Progenitor cell of endocrine pancreas (in vitro differentiated cells): ENCODE measurements around the gene CYP2W1. TPM values are rescaled to one million over a fixed set of nuclear protein-coding genes. Genes with fewer than 3 reads are reported as not detected.

Source experiments
- DNase-seq: peaks from one replicate; pipeline ENCODE4 v3.0.0; 2021; ENCODE audit warnings: low spot score; ENCODE audit not compliant: unreplicated experiment
- H3K27ac Mint-ChIP-seq: 2 replicates; pipeline ENCODE4 v1.8.0; 2021; ENCODE audit warnings: mild to moderate bottlenecking, moderate library complexity, mixed read lengths
- H3K27me3 Mint-ChIP-seq: 2 replicates; pipeline ENCODE4 v1.8.0; 2021; ENCODE audit warnings: mixed read lengths
- H3K36me3 Mint-ChIP-seq: 2 replicates; pipeline ENCODE4 v1.8.0; 2022; ENCODE audit warnings: mixed read lengths; ENCODE audit not compliant: insufficient read depth
- H3K4me1 Mint-ChIP-seq: 2 replicates; pipeline ENCODE4 v1.8.0; 2021; ENCODE audit warnings: low read depth, mixed read lengths
- H3K4me3 Mint-ChIP-seq: 2 replicates; pipeline ENCODE4 v1.8.0; 2021; ENCODE audit warnings: low read depth, mild to moderate bottlenecking, moderate library complexity, mixed read lengths
- H3K9me3 Mint-ChIP-seq: 2 replicates; pipeline ENCODE4 v1.8.0; 2021; ENCODE audit warnings: low read depth, mixed read lengths
- total RNA-seq: library from RNA; stranded (reverse); gene quantifications from 2 replicates; pipeline ENCODE4 v1.2.1, GENCODE V29; 2021
- TF ChIP-seq, protein P1 (sequence below): fragments of 200-600 bp; sonication (generic); IDR thresholded peaks from one replicate; pipeline ENCODE4 v1.5.0; 2021; ENCODE audit warnings: antibody characterized with exemption, mild to moderate bottlenecking; ENCODE audit not compliant: unreplicated experiment

CYP2W1 gene
- total RNA-seq, 1 donor from 2014 or later: 1.2 TPM

DNA sequence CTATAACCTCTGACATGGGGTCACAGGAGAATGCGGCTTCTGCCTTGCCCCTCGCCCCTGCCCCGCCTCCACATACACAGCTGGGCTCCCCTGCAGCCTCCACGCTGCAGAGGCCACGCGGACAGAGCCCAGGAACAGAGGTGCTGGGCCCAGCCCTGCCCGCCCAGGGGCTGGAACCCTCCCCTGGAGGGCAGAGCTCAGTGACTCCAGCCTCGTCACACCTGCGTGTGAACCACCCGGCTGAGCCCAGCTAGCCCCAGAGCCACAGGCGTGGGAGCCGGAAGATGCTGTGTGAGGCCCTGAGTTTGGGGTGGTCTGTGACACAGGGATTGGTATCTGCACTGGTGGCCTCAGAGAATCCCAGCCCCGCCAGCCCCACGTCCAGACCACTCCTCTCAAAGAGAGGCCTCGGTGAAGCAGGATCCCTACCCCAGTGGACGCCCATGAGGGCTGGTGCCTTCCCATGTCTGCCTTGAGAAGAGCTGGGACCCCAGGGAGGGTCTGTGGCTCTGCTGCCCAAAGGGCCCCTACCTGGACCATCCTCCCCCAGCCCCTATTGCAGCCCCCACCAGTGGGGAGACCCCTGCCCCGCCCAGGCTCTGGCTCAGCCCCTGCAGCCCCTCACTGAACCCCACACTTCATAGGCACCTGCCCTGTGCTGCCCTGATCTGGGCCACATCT is 20.4 kb upstream of the CYP2W1 start:
- peaks cover 5% of the 10 kb centered on the region for H3K36me3 Mint-ChIP-seq
- peaks cover 3% of the 10 kb centered on the region for H3K27me3 Mint-ChIP-seq
- no peak overlapping the region for H3K27ac Mint-ChIP-seq
- H3K4me1 Mint-ChIP-seq: peaks cover 2% of the 10 kb centered on the region
- no peaks in the 10 kb centered on the region for H3K9me3 Mint-ChIP-seq
- no peak overlapping the region for H3K4me3 Mint-ChIP-seq
- DNase-seq: no peak
- TF ChIP-seq, protein P1, sequence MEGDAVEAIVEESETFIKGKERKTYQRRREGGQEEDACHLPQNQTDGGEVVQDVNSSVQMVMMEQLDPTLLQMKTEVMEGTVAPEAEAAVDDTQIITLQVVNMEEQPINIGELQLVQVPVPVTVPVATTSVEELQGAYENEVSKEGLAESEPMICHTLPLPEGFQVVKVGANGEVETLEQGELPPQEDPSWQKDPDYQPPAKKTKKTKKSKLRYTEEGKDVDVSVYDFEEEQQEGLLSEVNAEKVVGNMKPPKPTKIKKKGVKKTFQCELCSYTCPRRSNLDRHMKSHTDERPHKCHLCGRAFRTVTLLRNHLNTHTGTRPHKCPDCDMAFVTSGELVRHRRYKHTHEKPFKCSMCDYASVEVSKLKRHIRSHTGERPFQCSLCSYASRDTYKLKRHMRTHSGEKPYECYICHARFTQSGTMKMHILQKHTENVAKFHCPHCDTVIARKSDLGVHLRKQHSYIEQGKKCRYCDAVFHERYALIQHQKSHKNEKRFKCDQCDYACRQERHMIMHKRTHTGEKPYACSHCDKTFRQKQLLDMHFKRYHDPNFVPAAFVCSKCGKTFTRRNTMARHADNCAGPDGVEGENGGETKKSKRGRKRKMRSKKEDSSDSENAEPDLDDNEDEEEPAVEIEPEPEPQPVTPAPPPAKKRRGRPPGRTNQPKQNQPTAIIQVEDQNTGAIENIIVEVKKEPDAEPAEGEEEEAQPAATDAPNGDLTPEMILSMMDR: no peak

DNA sequence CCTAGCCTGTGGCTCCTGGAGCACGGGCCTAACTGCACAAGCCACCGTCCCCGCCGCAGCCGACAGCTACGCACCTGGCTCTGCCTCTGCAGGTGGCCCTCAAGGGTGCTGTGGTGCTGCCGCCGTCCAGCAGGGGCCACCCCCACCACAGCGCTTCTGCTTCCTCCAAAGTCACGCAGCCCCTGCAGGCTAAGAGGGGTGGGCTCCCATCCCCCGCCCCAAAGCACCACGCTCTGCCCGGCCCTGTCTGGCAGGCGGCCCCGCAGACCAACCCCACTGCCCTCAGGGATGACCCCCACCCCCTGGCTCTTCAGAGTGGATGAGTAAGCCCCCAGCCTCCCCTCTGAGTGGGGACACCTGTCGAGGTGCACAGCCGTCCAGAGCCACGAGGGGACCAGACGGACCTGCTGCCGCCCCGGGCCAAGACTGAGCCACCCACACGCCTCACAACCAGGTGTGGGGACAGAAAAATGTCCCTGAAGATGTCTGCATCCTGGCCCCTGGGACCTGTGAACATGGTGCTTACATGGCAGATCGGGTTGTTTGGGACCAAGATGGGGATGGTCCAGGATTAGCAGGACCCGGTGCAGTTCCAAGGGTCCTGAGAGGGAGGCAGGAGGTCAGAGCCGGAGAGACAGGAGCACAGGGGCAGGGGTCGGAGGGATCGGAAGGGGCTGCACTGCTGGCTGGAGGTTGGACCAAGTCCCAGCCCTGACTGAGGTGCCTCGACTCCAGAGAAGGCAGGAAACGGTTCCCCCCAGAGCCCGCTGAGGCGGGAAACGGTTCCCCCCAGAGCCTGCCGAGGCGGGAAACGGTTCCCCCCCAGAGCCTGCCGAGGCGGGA is 19.5 kb upstream of the CYP2W1 start:
- Mint-ChIP-seq H3K4me3 (no peak overlapping the region), H3K4me1 (peaks cover 2% of the 10 kb centered on the region), H3K27me3 (peaks cover 3% of the 10 kb centered on the region), H3K27ac (no peak overlapping the region), H3K36me3 (peaks cover 10% of the 10 kb centered on the region), H3K9me3 (no peaks in the 10 kb centered on the region)
- TF ChIP-seq, protein P1: no peak
- DNase-seq: no peak

DNA sequence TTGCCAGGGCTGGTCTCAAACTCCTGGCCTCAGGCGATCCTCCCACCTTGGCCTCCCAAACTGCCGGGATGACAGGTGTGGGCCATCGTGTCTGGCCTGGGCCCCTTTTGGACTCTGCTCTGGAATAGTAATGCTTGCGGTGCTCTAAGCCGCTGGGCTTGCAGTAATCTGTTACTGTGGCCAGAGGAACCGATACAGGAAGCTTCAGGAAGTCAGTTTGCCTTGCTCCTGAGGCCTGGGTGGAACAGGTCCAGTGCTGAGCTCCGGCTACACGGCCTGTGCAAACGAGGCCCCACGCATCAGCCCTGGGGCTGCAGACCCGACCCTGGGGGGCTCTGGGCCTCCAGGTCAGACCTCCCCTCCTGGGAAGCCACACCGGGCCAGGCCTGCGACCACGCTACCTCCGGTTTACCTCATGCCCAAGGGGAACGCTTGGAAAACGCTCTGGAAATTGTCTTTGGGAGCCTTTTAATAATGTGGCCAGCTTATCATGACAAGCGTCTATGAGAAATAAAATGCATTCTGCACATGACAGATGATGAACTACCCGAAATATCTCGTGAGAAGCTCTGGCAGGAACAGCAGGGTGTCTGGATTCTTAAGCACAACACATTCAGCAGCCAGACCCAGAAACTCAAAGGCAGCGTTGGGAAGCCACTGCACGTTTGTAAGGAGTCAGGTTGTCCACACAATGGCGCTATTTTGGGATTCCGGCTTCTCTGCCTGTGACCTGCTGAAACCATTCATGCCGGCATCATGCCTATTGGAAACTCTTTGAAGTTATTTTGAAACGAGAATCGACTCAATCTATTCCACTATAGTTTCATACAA is 18.4 kb upstream of the CYP2W1 start:
- TF ChIP-seq, protein P1: peak; percentile 17
- Mint-ChIP-seq H3K36me3 (peaks cover 10% of the 10 kb centered on the region), H3K9me3 (no peaks in the 10 kb centered on the region), H3K4me1 (peaks cover 2% of the 10 kb centered on the region), H3K27ac (no peak overlapping the region), H3K27me3 (peaks cover 3% of the 10 kb centered on the region), H3K4me3 (no peak overlapping the region)
- DNase-seq: no peak

DNA sequence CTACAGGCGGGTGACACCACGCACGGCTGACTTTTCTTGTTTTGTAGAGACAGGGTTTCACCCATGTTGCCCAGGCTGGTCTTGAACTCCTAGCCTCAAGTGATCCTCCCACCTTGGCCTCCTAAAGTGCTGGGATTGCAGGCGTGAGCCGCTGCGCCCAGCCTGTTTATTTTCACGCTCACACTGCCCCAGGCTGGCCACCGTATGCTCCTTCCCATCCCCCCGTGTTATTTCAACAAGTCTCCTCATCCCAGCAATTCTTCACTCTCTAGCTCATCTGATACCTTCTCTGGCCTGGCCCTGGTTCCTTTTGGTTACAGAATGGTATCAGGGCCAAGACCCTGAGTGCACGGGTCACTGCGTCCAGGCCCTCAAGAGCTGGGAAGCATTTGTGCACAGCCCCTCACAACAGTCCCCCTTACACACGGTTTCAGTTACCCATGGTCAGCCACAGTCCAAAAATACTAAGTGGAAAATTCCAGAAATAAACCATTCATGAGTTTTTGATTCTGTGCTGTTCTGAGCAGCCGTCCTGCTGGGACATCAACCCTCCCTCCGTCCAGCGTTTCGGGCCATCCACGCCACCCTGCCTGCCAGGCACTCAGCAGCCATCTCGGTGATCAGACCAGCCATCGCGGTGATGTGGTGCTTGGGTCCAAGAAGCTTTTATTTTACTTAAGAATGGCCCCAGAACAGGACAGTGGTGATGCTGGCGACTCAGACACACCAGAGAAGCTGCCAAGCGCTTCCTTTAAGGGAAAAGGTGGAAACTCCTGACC is 16.5 kb upstream of the CYP2W1 start:
- peaks cover 14% of the 10 kb centered on the region for H3K36me3 Mint-ChIP-seq
- H3K9me3 Mint-ChIP-seq: no peaks in the 10 kb centered on the region
- TF ChIP-seq, protein P1: no peak

More for the DNA sequence above, 16.5 kb upstream of the CYP2W1 start:
- Mint-ChIP-seq H3K4me1 (peaks cover 2% of the 10 kb centered on the region), H3K27ac (peak overlapping the region; percentile 11), H3K4me3 (no peak overlapping the region), H3K27me3 (peaks cover 3% of the 10 kb centered on the region)
- DNase-seq: no peak
